ENCODE data around the gene MYO5B.

The MYO5B gene

DNA sequence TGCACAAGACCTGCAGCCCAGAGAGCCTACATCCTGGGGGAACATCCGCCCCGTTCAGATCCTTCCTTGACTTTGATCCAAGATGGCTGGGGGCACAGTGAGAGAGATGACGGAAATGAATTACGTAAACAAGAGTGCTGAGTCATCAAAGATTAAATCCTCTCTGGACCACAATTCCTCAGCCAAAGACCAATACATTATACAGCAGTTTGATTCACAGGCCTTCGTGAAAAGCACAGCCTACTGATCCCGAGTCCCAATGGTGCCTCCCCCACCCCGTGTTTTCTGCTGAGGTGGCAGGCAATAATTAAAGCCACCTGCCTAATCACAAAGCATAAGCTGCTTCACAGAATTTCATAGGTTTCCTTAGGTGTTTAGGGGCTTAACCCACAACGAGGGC is 43.0 kb downstream of the MYO5B start:
- DNase-seq (ENCODE audit: low read depth) = no peak

DNA sequence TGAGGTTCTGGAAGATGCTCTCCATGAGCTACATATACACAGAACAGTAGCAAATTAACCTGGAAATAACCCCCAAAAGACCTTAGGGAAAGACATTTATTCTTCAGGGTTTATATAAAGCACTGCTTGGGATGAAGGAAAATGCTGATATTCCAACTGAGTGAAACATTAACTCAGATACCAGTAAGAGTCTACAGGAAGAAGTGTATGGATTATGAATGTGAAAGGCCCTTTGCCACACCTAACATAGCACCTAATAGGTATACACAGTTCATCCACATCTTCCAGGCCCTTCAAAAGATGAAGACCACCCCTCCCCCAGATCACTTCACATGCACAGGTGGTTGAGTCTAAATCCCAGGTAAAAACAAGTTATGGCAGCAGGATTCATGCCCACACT is 50.4 kb downstream of the MYO5B start:
- no peak for DNase-seq (ENCODE audit: low read depth)

- no peak for DNase-seq (ENCODE audit: low read depth)
Observed at GRCh38 chr18:50143886-50144285, 51.1 kb downstream of the MYO5B start.

DNA sequence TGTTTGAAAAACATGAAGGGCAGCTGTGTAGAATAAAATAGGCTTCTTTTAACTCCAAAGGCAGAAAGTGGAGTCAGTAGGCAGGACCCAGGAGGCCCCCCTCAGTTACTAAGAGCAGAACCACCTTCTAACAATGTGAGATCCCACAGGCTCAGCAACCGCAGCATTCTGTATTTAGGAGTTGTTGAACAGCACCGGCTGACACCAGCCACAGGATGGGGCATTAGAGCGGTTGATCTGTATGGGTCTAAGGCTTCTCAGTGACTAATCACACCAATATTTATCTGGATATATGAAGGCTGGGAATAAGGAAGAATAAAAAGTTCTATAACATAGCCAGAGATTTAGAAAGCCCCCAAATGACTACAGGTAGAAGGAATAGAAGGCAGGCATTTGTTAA is 51.7 kb downstream of the MYO5B start:
- no peak for DNase-seq (ENCODE audit: low read depth)

DNA sequence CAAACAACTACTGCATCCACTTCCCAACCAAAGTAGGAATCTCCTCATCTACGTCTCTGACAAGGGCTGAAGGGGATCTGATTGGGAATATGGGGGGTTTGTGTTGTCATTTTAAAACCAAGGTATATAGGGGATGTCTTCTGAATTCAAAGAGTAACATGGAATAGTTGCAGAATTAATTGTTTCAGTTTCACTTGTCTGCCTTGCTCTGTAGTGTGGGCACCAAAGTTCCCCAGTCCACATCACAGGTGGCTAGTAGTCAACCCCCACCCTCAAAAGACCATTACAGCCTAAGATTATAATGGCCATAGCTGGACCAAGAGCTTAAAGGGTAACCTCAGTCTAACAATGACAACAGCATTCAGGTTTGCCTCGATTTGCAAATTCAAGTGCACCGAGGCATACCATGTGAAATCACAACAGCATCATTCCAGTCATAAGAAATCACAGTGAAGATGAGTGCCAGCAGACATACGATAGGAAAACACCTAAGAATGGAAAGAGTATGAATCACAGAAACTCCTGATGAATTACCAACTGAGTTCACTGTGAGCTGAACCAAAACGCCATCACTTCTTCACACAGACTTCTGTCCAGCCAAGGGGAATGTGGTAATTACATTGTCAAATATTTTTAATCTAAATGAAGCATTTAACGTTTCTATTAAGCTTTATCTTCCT is 52.4 kb downstream of the MYO5B start:
- DNase-seq (ENCODE audit: low read depth) = no peak

- no peak for DNase-seq (ENCODE audit: low read depth)
Observed at GRCh38 chr18:50138181-50139064, 56.5 kb downstream of the MYO5B start.

- DNase-seq (ENCODE audit: low read depth) = no peak
Observed at GRCh38 chr18:50135903-50136302, 59.0 kb downstream of the MYO5B start.

- no peak for DNase-seq (ENCODE audit: low read depth)
Observed at GRCh38 chr18:50133526-50133925, 61.4 kb downstream of the MYO5B start.

DNA sequence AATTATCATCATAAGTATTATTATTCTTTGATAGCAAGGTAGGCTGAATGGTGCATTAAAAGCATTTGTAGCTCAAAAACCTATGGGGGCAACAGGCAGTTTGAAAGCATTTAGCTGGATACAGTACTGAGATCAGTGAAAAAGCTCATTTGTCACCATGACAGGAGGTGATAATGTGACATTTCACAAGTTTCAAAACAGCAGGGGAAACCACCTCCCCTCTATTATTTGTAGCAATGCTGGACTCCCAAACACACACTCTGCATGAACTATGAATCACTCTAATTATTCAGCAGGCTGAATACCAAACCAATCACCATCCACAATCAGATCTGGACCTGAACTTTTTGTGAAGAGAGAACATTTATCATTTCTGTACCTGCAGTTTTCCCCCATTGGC is 63.4 kb downstream of the MYO5B start:
- DNase-seq (ENCODE audit: low read depth) = no peak

DNA sequence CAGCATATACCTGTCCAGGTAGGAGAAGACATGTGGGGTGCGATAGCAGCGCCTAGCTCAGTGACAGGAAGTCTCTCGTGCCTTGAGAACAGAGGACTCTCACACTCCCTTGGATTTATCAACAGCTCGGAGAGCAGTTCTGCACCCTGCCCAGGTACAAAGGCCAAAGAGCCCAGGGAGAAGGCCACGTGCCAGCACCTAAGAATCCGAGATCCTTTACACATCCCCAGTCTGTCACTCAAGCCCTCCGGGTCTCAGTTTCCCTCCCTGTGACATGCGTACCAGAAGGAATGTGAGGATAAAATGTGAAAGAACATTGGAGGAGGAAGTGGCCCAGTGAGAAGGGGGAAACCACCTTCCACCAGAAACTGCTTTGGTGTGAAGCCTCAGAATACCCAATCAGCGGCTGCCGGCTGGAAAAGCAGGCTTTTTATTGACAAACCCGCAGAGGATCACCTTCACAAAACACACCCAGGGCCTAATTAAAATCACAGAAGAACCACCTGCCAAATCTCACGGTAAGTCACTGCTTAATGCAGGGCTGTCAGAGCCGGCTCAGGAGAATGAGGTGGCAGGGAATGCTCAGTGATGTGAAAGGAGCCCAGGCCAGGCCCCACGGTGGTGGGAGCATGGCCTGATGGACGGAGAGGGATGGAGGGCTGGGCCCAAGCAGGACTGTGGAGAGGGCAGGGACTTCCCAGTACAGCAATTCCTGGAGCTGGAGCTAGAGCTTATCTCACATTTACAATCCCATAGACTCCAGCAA is 66.3 kb downstream of the MYO5B start:
- no peak for DNase-seq (ENCODE audit: low read depth)

GRCh38 chr18:50127516-50128210 is 67.3 kb downstream of the MYO5B start:
- DNase-seq (ENCODE audit: low read depth) = no peak

GRCh38 chr18:50126471-50126870 is 68.5 kb downstream of the MYO5B start:
- DNase-seq (ENCODE audit: low read depth) = no peak

DNA sequence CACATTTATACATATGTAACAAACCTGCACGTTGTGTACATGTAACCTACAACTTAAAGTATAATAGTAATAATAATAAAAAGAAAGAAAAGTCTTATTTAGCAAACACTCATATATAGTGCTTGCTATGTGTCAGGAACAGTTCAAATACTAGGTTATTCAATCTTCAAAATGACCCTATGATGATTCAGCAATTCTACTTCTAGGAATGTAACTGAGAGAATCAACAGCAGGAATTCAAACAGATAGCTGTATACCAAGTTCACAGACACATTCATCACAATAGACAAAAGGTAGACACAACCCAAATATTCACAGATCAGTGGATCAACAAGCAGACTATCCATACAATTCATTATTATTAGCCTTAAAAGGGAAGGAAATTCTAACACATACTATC is 69.5 kb downstream of the MYO5B start:
- no peak for DNase-seq (ENCODE audit: low read depth)

DNA sequence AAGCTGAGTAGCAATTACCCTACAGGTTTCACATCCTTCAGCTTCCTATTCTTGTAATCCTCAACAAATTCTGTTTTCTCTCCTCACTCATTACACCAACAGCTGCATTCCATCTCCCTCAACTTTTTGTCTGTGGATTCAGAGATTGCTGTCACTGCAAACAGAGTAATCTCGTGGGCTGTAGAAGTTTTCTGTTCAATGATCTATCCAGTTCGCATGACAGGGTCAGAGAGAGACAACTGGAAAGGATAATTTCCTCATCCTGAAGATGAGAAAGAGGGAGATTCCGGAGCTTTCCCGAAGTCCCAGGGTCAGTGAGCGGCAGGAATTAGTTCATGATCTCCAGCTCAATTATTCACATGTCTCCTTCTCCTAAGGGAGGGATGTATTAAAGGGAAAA is 75.7 kb downstream of the MYO5B start:
- DNase-seq (ENCODE audit: low read depth) = no peak

DNA sequence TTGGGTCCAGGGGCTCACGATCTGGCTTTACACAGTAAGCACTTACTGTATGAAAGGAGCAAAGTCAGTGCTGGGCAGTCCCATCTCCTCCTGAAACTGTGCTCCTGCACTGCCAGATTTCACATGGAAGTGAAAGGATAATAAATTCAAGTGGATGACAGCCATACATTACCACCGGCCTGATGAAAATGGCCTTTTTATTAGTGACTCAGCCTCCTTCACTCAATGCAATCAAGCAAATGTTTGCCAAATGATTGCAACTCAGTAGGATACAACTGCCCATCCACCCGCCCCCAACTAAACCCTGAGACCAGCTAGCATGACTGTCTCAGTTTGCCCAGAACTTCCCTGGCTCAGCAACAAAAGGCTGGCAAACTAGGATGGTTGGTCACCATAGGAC is 77.1 kb downstream of the MYO5B start:
- DNase-seq (ENCODE audit: low read depth) = no peak

- DNase-seq (ENCODE audit: low read depth) = no peak
Observed at GRCh38 chr18:50115095-50115494, 79.9 kb downstream of the MYO5B start.

- no peak for DNase-seq (ENCODE audit: low read depth)
Observed at GRCh38 chr18:50114448-50114847, 80.5 kb downstream of the MYO5B start.

- DNase-seq (ENCODE audit: low read depth) = no peak
Observed at GRCh38 chr18:50113726-50114125, 81.2 kb downstream of the MYO5B start.

- DNase-seq (ENCODE audit: low read depth) = no peak
Observed at GRCh38 chr18:50111398-50111797, 83.5 kb downstream of the MYO5B start.

- no peak for DNase-seq (ENCODE audit: low read depth)
Observed at GRCh38 chr18:50107468-50107977, 87.4 kb downstream of the MYO5B start.

DNA sequence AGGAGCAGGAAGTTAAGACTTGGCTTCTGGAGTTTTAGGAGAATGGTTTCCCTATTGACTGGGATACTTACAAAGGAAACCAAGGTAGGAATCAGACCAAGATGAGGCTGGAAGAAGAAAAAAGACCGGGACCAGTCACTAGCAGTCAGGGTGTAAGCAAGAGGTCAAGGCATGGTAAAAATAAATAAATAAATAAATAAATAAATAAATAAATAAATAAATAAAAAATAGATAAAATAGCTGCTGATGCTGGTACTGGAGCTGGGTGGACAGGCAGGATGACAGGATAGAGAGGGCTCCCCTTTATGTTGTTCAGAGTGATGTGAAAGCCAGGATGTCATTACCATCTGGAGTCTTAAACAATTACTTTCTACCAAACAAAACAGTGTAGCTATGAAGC is 89.9 kb downstream of the MYO5B start:
- no peak for DNase-seq (ENCODE audit: low read depth)

DNA sequence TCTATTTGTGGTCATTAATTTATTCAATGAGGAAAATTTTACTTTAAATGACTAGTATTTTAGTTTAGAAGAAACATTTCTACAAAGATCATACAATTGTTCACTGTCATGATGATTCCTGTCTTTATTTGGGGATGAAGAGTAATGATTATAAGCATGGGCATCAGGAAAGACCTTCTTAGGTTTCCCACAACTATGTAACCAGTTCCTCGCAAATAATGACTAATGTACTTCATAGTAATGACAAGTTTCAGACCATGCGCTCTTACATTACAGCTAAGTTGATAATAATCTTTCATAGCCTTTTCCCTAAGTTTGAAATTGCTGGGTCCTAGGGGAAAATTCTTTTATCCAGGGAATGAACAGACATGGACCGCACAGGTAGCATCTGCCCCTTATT is 90.5 kb downstream of the MYO5B start:
- DNase-seq (ENCODE audit: low read depth) = no peak

All from stimulated activated CD8-positive, alpha-beta memory T cell treated with anti-CD3 and anti-CD28 coated beads, Interleukin-15, amount 100 ng/mL, for 1 hour (primary cell).